HG02571 (cell line): Measurements from ENCODE around the gene HS6ST2.
"Not testable (repeated sequence)": the region's sequence is repeated elsewhere in the genome, so short reads cannot be mapped to it uniquely, and the experiment has no call there.

ENCODE experiments used
- ATAC-seq: cut with Tn5 transposase; IDR thresholded peaks from one replicate; pipeline ENCODE4 v1.9.1; 2021; ENCODE audit warnings: mild to moderate bottlenecking, moderate library complexity; ENCODE audit not compliant: unreplicated experiment

The HS6ST2 gene

DNA sequence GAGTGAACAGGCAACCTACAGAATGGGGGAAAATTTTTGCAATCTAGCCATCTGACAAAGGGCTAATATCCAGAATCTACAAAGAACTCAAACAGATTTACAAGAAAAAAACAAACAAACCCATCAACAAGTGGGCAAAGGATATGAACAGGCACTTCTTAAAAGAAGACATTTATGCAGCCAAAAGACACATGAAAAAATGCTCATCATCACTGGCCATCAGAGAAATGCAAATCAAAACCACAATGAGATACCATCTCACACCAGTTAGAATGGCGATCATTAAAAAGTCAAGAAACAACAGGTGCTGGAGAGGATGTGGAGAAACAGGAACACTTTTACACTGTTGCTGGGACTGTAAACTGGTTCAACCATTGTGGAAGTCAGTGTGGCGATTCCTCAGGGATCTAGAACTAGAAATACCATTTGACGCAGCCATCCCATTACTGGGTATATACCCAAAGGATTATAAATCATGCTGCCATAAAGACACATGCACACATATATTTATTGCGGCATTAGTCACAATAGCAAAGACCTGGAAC is 13.3 kb downstream of the HS6ST2 start:
- not testable (repeated sequence) for ATAC-seq

DNA sequence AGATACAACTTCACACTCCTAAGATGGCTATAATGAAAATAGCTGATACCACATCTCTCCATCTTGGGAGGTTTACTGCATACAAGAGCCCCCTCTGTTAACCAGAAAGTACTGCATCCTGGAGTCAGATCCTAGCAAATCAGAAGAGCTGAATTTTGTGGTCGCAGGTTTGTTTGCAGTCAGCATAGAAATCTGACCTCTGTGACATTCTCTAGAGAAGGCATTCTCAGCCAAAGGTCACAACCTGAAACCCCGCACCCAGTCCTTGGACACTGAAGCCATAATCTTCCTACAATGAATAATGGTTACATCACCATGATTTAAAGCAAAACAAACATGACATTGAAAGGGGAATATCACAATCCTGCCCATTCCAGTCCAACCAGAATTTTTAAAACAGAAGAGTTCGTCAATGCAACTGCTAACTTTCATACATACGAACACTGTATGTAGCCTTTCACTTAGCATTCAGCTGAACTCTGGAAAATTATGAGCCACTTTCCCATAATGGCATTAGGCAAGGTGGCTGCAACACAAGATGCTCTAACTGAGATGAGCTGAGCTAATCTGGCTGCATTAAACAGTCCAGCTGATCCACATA is 17.6 kb downstream of the HS6ST2 start:
- ATAC-seq: no peak

DNA sequence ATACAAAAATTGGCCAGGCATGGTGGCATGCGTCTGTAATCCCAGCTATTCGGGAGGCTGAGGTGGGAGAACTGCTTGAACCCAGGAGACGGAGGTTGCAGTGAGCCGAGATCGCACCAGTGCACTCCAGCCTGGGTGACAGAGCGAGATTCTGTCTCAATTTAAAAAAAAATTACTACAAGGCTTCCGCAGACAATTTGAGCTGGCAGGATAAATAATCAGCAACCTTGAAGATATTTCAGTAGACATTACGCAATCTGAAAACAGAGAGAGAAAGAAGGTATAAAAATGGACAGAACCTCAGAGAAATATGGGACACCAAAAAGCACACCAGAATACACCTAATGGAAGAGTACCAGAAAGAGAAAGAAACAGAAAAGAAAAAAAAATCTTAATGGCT is 25.3 kb downstream of the HS6ST2 start:
- no peak for ATAC-seq

GRCh38 chrX:132924426-132924825 is 34.0 kb downstream of the HS6ST2 start:
- ATAC-seq: no peak

GRCh38 chrX:132918523-132918922 is 39.9 kb downstream of the HS6ST2 start:
- no peak for ATAC-seq

GRCh38 chrX:132916349-132916748 is 42.1 kb downstream of the HS6ST2 start:
- no peak for ATAC-seq

- ATAC-seq: no peak
These were observed 48.8 kb downstream of the HS6ST2 start for GRCh38 chrX:132909643-132910042.

DNA sequence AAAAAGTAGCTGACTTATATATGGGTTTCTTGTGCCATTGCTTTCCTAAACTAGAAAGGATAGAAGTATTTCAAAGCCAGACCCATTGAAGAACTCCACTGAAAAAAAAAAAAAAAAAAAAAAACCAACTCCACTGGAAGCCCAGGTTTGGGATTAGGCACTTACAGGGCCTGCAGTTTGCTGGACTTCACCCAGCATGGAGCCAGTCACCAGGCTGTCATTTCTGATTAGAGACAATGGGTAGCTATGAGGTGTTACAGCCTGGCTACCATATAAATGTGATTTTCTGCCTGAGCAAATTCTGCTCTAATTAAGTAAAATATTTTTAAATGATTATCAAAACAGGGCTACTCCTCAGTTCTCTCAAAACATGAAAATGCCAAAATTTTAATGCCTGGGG is 49.5 kb downstream of the HS6ST2 start:
- no peak for ATAC-seq

- ATAC-seq: no peak
These were observed 57.7 kb downstream of the HS6ST2 start for GRCh38 chrX:132900633-132901293.

DNA sequence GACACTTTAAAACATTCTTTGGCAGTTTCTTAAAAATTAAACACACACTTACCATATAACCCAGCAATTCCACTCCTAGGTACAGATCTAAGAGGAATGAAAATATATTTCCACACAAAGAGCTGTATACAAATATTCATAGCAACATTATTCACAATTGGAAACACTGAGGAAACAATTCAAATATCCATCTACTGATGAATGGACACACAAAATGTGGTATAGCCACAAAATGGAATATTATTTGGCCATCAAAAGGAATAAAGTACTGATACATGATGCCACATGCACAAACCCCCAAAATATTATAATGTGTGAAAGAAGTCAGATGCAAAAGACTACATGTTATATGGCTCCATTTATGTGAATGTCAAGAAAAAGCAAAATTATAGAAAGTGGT is 70.9 kb downstream of the HS6ST2 start:
- ATAC-seq: no peak

DNA sequence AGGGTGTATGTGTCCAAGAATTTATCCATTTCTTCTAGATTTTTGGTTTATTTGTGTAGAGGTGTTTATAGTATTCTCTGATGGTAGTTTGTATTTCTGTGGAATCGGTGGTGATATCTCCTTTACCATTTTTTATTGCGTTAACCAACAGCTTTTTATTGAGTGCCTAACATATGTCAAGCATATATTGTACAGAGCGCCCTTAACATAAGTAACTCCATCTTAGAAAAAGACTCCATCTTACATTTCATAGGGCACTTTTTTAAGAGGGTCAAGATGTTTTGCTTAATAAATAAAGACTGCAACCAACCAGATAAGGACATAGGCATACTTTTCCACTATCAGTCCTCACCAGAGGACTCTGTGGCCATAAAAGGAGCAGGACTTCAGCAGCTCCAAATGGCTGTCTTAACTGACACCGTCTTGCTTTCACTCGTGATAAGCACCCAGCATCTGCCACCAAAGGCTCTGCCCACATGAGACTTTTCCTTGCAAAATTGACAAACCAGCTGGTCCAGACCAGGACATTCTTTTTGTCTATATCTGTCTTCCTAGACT is 75.0 kb downstream of the HS6ST2 start:
- no peak for ATAC-seq

DNA sequence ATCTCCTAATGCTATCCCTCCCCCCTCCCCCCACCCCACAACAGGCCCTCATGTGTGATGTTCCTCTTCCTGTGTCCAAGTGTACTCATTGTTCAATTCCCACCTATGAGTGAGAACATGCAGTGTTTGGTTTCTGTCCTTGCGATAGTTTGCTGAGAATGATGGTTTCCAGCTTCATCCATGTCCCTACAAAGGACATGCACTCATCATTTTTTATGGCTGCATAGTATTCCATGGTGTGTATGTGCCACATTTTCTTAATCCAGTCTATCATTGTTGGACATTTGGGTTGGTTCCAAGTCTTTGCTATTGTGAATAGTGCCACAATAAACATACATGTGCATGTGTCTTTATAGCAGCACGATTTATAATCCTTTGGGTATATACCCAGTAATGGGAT is 77.7 kb downstream of the HS6ST2 start:
- ATAC-seq: not testable (repeated sequence)

- no peak for ATAC-seq
These were observed 80.4 kb downstream of the HS6ST2 start for GRCh38 chrX:132877954-132878536.

DNA sequence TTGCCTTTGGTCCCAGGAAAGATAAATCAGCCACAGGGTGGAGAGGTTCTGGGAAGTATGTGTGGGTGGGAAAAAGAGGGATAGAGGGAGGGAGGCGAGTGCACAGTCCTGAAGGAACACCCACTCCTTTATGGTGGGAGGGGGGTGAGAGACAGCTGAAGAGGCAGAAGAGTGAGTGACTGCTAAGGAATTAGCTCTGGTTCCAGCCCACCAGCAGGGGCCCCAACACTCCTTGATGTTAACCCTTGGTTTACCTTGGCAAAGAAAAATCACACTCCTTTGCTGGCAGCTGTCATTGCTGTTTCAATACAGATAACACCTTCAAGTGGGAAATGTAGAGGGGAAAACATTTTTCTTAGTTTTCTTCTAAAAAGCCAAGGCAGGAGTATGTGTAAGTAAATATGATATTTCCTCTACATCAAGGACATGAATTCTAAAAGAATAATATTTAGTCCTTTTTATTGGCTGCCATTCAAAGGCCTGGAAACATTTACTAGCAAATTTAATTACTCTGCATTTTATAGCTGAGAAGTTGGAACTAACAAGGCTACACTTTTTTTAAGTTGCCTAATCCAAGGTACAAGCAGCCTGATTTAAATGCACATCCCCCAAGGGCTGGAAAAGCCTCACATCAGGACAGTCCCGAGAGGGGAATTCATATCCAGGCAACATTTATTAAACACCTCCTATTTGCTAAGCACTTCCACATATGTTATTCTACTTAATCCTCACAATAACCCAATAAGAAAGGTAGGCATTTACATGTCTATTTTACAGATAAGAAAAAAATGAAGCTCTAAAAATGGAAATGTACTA is 81.7 kb downstream of the HS6ST2 start:
- ATAC-seq: no peak

- no peak for ATAC-seq
These were observed 82.5 kb downstream of the HS6ST2 start for GRCh38 chrX:132875650-132876522.

DNA sequence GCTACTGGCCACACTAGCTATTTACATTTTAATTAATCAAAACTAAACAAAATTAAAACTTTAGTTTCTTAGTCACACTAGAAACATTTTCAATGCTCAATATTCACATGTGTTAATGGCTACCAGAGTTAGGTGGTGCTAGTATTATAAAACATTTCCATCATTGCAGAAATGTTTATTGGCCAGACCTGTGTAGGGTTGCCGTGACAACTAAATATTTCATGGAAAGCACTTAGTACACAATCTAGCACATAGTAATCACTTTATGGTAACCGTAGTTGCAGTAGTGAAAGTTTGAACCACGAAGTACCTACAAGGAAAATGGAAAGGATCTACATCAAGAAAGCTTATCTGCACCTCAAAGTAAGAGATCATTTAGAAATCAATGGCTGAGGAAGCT is 95.9 kb downstream of the HS6ST2 start:
- no peak for ATAC-seq

DNA sequence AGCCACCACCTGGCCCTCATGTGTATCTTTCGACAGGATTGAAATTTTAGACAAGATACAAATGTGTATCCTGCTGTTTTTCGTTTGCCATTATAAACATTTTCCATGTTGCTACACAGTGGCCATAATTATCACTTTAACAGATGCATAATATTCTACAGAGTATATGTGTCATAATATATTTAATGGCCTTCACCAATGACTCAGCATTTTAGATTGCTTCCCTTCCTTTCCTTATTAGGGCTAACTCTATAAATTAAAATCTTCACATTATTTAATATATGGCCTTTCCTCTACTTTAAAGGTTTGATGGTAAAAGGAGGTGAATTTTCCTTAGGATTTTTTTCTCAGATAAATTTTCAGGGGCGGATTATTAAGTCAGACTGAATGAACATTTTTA is 97.4 kb downstream of the HS6ST2 start:
- no peak for ATAC-seq

- ATAC-seq: no peak
These were observed 98.2 kb downstream of the HS6ST2 start for GRCh38 chrX:132860200-132860599.

GRCh38 chrX:132858018-132858417 is 100.4 kb downstream of the HS6ST2 start:
- ATAC-seq: no peak

- ATAC-seq: no peak
These were observed 102.6 kb downstream of the HS6ST2 start for GRCh38 chrX:132855780-132856341.
